CD4-positive, alpha-beta T cell treated with Interleukin-6 at 100 ng/mL for 8 hours (primary cell): ENCODE results near the gene RDX.
"Not testable (repeated sequence)": the region's sequence is repeated elsewhere in the genome, so short reads cannot be mapped to it uniquely, and the experiment has no call there.

ENCODE experiments used
- DNase-seq: peaks from one replicate; pipeline ENCODE4 v3.0.0-alpha.2; 2020; ENCODE audit warnings: mixed read lengths, low spot score

Gene RDX

DNA sequence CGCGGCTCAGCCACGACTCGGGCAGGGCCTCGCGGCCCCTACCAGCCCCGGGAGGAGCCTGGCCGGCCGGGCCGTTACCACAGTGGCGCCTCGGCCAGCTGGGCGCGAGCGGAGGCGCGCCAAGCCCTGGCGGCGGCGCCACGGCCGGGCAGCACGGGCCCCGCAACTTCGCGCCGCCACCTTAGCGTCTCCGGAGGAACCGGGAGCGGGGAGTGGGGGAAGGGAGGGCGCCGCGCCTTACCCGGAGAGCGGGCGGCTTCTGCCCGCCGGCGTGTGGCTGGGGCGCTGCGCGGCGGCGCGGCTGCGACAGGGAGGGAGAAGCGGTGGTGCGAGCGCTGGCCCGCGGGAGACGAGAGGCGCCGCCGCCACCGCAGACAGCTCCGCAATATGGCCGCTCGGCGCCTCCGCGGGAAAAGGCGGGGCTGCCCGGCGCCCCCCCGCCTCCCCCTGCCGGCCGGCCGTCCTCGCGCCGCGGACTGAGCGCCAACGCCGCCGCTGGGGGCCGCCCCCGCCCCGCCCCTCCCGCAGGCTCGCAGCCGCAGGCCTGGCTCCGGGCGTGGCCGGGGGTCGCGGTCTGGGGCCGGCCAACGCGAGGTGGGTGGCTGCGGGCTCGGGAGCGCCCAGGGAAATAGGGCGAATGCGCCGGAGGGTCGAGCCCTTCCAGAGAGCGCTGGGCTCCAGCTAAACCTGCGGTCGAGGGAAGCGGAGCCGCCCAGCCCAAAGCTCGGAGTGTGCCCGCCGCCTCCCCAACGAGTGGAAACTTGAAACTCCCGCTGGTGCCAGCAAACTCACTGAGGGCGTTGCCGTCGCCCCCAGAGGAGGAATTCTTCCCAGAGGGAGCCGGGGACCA, at the start of gene RDX:
Gene RDX (minus strand): TSS at position 389 of the 850 bp plus-strand sequence. CDS start 16,922 bp downstream, outside the sequence.
- peak; percentile 38 for DNase-seq

DNA sequence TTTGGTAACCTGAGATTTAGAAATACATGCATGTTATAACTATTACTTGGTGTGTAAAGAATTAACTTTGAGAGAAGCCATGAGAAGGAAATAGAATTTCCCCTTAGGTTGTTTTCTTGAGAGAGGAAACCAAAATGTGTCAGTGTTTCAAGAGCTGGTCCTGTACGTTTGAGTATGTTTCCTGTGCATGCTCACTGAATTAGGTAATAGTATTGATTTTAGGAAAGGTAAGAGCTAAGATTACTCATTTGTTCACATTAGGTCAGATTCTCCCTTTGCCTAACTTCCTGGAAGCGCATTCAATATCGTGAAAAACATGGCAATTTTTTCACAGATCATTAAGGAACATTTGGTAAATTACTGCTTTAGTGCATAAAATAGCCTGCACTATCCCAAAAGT, 49.3 kb upstream of the RDX start:
- peak; percentile 14 for DNase-seq

DNA sequence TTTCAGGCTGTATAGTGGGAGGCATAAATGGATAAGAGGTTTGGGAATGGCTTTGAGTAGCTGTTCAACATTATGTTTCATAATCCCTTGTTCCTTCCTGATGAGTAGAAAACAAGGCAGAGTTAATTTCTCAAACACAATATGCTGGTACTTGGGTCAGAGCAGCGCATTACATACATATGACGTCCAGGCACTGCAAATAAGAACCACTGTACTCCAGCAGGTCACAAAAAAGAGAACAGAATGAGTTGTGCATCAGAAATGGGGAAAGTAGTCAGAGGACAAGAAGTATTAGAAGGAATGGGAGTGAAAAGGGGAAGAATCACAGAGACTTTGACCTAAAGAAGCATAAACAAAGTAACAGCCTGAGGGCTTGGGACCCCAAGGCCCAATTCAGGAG, 44.0 kb upstream of the RDX start:
- DNase-seq, result no peak

DNA sequence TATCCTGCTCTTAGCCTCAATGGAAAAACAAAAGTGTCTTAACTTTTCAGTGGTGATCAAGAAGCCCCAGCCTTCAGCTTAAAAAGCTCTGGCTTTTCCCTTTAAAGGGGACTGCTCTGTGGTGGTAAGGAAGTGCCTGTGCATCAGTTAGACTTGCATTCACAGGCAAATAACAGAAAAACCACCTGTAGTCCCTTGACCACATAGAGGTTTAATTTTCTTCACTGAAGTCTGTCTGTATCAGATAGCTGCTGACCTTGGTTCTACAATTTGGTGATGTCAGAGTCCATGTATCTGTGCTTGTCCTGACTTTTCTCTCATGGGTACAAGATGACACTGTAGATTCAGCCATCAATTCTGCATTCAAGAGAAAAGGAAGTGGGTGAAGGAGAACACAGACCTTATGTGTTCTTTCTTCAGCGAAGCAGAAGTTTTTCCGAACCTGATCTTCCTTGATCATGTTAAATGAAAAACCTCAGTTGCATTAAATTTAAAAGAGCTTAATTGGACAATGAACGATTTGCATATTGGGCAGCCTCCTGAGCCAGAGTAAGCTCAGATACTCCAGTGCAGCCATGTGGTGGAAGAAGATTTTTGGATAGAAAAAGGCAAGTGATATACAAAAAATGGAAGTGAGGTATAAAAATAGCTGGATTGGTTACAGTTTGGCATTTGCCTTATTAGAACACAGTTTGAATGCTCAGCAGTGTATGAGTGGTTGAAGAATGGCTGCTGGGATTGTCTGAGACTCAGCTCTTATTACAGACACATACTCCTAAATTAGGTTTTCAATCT, 43.2 kb upstream of the RDX start:
- DNase-seq, result no peak

DNA sequence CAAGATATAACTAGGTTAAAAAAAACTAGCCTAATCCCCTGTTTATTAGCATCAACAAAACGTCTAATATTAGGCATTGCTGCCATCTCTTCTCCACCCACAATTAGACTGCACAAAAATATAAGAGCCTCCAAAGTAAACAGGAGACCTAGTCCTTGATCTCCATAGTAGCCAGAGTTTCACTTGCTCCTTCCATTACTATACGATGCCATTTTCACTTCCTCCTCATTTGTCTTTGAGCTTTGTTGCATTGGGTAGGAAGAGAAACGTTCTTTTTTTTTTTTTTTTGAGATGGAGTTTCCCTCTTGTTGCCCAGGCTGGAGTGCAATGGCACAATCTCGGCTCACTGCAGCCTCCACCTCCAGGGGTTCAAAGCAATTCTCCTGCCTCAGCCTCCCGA, 42.3 kb upstream of the RDX start:
- no peak for DNase-seq

DNA sequence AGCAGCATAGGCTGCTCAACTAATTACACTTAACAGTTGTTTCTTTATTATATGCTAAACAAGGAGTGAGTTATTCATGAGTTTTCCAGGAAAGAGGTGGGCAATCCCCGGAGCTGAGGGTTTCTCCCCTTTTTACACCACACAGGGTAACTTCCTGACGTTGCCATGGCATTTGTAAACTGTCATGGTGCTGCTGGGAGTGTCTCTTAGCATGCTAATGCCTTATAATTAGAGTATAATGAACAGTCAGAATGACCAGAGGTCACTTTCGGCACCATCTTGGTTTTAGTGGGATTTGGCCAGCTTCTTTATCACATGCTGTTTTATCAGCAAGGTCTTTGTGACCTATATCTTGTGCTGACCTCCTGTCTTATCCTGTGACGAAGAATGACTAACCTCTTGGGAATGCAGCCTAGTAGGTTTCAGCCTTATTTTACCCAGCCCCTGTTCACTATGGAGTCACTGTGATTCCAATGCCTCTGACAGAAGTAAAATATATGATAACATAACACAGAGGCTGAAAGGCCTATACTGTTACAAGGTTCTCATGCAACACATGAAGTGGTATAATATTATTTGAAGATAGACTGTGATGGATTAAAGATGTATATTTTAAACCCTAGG, 41.3 kb upstream of the RDX start:
- DNase-seq, result no peak

DNA sequence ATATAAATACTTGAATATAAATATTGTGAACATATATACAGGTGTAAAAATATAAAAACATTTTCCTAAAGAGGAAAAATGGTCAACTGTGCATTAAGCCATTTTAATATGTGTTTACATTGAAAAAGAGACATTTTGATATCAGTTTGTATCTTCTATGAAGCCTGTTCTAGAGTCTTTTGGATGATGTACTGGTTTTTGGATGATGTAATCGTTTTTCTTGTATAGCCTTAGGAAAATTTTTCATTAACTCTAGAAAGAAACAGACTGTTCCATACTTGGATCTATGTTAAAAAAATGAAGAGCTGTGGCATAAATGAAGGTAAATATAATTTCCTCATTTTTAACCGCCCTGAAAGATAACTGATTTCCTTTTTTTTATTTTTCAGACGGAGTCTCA, 39.6 kb upstream of the RDX start:
- no peak for DNase-seq

DNA sequence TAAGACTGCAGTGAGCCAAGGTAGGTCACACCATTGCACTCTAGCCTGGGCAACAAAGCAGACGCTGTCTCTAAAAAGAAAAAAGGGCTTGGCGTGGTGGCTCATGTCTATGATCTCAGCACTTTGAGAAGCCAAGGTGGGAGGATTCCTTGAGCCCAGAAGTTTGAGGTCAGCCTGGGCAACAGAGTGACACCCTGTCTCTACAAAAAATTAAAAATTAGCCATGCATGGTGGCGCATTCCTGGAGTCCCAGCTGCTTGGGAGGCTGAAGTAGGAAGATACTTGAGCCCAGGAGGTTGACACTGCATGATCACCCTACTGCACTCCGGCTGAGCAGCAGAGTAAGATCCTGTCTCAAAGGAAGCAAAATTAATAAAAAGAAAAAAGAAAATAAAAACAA, 38.9 kb upstream of the RDX start:
- no peak for DNase-seq

DNA sequence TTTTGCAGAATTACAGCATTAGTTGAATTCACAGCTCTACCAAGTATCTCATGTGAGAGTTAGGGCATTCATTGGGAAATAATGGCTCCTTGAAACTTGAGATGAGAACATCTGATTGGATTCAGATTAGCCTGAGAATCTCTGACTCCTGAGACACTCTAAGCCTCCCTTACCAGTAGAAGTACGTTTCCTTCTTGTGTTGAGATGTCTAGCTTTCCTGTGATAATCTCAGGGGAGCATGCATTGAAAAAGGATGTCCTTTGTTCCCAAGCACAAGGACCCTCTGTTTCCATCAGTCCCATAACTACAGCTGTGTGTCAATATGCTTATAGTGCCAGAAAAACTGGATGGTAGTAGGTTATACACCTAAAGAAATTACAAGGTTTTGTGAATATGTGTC, 35.2 kb upstream of the RDX start:
- no peak for DNase-seq

DNA sequence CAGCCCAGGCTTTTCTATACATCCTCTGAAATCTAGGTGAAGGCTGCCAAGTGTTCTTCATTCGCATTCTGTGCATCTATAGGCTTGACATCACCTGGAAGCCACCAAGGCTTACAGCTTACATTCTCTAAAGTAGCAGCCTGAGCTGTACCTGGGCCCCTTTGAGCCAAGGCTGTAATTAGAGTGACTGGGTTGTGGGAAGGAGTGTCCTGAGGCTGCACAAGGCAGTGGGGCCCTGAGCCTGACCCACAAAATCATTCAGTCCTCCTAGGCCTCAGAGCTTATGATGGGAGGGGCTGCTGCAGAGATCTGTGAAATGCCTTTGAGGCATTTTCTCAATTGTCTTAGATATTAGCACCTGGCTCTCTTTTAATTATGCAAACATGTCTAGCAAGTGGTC, 33.0 kb upstream of the RDX start:
- DNase-seq, result no peak

DNA sequence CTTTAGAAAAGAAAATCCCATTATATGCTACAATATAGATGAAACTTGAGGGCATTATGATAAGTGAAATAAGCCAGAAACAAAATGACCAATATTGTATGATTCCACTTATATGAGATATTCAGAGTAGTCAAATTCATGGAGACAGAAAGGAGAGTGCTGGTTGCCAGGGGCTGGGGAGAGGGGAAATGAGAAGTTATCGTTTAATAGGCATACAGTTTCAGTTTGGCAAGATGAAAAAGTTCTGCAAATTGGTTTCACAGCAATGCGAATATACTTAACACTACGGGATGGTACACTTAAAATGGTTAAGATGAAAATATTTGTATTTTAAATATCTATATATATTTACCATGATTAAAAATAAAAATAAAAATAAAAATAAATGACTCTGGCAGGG, 31.1 kb upstream of the RDX start:
- DNase-seq, result no peak

DNA sequence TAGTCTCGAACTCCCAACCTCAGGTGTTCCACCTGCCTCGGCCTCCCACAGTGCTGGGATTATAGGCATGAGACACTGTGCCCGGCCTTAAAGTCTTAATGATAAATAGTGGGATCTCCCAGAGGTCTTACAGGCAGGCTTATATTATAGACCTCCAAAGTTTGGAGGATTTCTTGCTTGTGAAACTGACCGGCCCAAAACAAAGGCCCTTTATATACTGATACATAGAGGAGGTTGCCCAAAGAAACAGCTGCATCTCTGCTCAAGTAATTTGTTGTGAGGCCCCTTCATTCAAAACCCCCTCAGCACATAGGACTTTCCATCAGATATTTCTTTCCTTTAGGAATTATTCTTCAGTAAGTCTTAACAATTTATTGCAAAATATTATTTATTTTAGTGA, 27.4 kb upstream of the RDX start:
- DNase-seq, result no peak

DNA sequence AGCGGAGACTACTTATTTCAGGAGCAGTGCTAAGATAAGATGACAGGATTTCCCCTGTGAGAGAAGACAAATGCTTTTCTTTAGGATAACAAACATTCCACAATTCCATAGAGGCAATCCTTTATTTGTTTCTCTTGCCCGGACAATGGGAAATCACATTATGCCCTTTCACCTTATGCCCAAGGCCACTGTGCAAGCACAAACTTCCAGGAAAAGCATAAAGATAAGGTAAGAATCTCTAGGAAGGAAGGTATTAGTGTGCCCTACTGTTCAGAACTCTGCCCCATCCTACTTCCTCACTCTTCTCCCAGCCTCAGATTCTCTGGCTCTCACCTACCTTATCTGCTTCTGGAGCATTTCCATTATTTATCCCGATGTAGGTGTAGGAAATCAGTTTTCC, 23.1 kb upstream of the RDX start:
- no peak for DNase-seq

DNA sequence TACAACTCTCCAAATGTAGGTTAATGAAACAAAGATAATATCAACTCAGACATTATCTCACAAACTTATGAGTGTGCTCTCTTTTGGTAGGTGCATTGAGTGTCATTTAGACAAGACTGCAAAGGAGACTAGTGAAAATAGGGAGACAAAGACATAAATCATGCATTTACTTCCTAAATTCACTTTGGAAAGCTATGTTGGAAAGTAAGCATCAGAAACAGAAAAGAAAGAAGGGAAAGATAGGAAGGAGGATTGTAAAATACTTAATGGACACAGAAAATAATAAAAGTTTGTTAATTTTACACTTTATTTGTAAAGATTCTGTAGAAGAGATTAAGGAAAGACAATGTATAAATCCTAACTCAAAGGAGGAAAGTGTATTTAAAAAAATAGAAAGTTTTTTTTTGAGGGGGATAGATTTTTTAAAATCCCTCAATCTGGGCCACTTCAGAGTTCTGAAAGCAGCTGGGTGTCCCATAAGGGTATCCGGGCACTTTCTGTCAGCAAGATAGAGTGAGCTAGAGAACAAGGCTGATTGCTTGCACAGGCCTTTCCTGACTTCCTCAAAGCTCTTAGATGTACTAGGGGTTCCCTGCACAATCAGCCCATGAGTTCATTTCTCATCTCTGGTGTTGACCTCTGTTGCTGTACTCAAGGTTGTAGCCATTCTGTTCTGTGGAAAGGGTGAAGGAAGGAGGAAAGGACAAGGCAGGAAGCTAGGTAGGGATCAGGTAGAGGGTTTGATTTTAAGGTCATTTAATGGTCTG, 22.4 kb upstream of the RDX start:
- no peak for DNase-seq

DNA sequence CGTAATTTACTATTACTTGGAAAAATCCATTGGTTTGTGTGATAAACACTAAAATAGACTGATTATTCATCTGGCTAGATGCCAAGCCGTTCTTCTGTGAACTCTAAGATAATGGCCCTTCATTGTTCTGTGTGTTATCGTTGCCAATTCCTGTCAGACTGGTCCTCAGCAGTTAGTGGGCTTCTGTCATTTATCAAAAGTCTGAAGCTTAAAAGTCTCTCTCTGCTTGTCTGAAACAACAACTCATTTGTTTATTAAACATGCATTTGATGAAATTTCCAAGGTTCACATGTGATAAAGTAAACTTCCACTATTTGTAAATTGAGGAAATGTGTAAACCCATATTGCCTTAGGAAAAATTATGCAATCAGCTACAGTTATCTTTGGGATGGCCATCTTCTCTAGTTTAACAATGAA, 21.1 kb upstream of the RDX start:
- no peak for DNase-seq

DNA sequence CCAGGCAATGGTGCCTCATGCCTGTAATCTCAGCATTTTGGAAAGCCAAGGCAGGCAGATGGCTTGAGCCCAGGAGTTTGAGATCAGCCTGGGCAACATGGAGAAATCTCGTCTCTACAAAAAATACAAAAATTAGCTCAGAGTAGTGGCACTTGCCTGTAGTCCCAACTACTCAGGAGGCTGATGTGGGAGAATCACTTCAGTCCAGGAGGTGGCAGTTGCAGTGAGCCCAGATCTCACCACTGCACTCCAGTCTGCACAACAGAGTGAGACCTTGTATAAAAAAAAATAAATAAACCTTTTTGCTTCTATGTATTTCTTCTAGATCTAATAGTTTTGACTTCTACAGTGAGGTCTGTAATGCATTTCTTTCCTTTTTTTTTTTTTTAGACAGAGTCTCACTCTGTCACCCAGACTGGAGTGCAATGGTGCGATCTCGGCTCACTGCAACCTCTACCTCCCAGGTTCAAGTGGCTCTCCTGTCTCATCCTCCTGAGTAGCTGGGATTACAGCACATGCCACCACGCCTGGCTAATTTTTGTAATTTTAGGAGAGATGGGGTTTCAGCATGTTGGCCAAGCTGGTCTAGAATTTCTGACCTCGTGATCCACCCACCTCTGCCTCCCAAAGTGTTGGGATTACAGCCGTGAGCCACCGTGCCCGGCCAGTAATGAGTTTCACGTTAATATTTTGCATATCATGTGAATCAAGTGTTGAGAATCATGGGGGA, 18.1 kb upstream of the RDX start:
- no peak for DNase-seq

DNA sequence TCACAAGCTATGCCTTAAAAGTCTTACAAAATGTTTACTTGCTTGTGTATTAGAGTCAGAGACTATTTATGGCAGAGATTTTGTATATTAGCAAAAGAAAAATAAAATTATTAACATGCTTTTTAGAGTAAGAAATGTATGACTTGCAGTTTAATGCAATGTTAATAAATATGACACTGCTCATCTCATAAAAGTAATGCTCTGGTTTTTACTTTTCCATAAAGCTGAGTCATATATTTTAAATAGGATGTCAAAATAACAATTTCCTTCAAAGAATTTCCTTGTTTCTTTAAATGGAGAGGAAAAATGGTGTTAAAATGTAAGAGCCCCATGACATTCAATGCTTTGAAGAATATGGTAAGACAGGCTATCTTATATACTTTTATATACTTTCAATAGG, 16.3 kb upstream of the RDX start:
- DNase-seq, result no peak

DNA sequence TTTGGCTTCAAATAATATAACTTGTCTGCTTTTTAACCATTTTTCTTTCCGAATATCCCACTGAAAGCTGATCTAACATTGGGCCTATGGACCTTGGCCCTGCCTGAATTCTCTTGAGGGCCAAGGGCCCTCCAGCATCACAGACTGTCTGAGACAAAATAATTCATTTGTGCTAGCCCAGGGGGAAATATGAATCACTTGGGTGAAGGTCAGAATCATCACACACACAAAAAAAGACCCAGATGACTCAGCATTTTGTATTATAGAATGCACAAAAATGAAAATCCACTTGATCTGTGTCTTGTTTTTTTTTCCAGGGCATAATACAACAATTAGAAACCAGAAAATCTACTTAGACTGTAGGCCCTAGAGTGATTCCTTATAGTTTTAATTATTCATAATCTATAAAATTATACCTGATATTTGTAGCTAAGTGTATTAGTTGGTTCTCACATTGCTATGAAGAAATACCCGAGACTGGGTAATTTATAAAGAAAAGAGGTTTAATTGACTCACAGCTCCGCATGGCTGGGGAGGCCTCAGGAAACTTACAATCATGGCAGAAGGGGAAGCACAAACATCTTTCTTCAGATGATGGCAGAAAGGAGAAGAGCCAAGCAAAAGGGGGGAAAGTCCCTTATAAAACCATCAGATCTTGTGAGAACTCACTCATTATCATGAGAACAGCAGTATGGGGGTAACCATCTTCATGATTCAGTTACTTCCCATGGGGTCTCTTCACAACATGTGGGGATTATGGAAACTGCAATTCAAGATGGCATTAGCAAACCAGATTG, 15.6 kb upstream of the RDX start:
- DNase-seq, result no peak

DNA sequence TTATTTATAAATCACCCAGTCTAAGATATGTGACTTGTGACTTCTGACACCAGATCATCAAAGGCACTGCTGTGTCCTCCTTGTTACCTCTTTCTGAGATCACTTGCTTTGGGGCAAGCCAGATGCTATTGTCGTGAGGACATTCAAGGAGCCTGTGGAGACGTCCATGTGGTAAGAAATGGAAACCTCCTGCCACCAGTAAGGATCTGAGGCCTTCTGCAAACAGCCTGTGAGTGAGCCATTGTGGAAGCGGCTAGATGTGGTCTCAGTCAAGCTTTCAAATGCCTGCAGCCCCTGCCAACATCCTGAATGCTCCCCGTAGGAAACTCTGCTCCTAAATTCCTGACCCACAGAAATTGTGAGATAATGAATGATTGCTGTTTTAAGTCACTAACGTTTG, 11.7 kb upstream of the RDX start:
- DNase-seq, result no peak

DNA sequence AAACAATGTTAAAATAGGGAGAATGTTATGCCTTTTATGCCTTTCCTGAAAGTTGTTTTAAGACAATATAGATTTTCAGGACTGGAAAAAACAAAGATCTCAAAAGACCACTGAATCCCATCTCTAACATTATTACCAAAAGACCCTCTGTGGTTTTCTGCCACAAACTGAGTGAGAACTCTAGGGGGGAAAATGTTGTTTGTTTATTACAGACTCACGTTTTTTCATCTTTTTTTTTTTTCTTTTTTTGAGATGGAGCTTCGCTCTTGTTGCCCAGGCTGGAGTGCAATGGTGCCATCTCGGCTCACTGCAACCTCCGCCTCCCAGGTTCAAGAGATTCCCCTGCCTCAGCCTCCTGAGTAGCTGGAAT, 9.6 kb upstream of the RDX start:
- not testable (repeated sequence) for DNase-seq
